Stomach (tissue), 9 donors: ENCODE measurements around the gene INTS14. TPM values are rescaled to one million over a fixed set of nuclear protein-coding genes. Genes with fewer than 3 reads are reported as not detected.

Experiments used
- DNase-seq, 2 donors: peaks; one replicate each; pipeline versions ENCODE4 v3.0.0 to v3.0.0-alpha.2; 2013 to 2019
- H3K27ac ChIP-seq, 5 donors: fragments of 200-600 bp in 4 of 5; sonication (generic) in 4 of 5; one replicate each; pipeline ENCODE4 v1.5.1; 2013 to 2019; ENCODE audit warnings: mild to moderate bottlenecking in 1 of 5, moderate library complexity in 1 of 5
- H3K27me3 ChIP-seq, 3 donors: fragments of 200-600 bp; sonication (generic); one replicate each; pipeline ENCODE4 v1.5.1; 2017 to 2019; ENCODE audit warnings: mixed run types in 1 of 3
- H3K36me3 ChIP-seq, 4 donors: fragments of 200-600 bp; sonication (generic); 1 replicate in 3 of 4; 2 replicates in 1 of 4; pipeline ENCODE4 v1.5.1; 2016 to 2019
- H3K4me1 ChIP-seq, 4 donors: fragments of 200-600 bp; sonication (generic); one replicate each; pipeline ENCODE4 v1.5.1; 2016 to 2019
- H3K4me3 ChIP-seq, 4 donors: fragments of 200-600 bp; sonication (generic) in 3 of 4; one replicate each; pipeline ENCODE4 v1.5.1; 2016 to 2019; ENCODE audit warnings: mild to moderate bottlenecking in 1 of 4
- H3K9me3 ChIP-seq, 4 donors: fragments of 200-600 bp; sonication (generic); one replicate each; pipeline ENCODE4 v1.5.1; 2016 to 2019
- EP300 ChIP-seq: sonication (generic); formaldehyde crosslinking; IDR thresholded peaks from one replicate; pipeline ENCODE4 v1.6.1; 2017; ENCODE audit warnings: antibody characterized with exemption
- POLR2A ChIP-seq, 4 donors: fragments of 450-650 bp; IDR thresholded peaks; one replicate each; pipeline ENCODE4 v1.6.1; 2016; ENCODE audit warnings: antibody characterized with exemption in 4 of 4, control low read depth in 2 of 4, mild to moderate bottlenecking in 1 of 4, moderate library complexity in 1 of 4
- POLR2AphosphoS5 ChIP-seq, 3 donors: sonication (generic); formaldehyde crosslinking; IDR thresholded peaks; one replicate each; pipeline ENCODE4 v1.6.1; 2016; ENCODE audit warnings: antibody characterized with exemption in 3 of 3
- WGBS, 5 donors: extraction: QIAGEN DNeasy Blood & Tissue Kit in 3 of 5; methylation state at CpG; one replicate each; pipeline versions ENCODE4 v1.1.5 to v1.1.7; 2013 to 2018; 5-methylcytosine and 5-hydroxymethylcytosine counted together
- intact Hi-C: fragments of 100-400 bp; cut with DNase I; formaldehyde crosslinking; loops from one replicate; pipeline ENCODE4 v1.15.1; 2023; ENCODE audit warnings: low total_unique reads
- polyA plus RNA-seq, 3 donors: library from polyadenylated mRNA; stranded (reverse); fragments of 200-250 nt; gene quantifications; one replicate each; pipeline ENCODE4 v1.2.3, GENCODE V29; 2013
- small RNA-seq, 4 donors: library from RNA; depleted of rRNA; stranded (forward); fragments of <200 nt; gene quantifications; one replicate each; pipeline ENCODE3, GENCODE V24; 2016
- total RNA-seq, 5 donors: library from RNA; depleted of rRNA; stranded (reverse); fragments of >200 nt; gene quantifications; one replicate each; pipeline versions ENCODE4 v1.1.0 to v1.2.3, GENCODE V29; 2014 to 2016
- TF ChIP-seq, protein P1 (sequence below), 7 experiments: fragments of 450-650 bp in 4 of 7; fragments of 200-600 bp in 3 of 7; sonication (generic) in 3 of 7; IDR thresholded peaks; one replicate each; pipeline ENCODE4 v1.5.1; 2016 to 2019; ENCODE audit warnings: antibody characterized with exemption in 7 of 7, control low read depth in 2 of 7, mild to moderate bottlenecking in 1 of 7
- donor health status: healthy with polysubstance abuse.
- donor health status: Bipolar disorder and iron deficiency.
- donor health status: healthy.

INTS14 gene
- total and polyA plus RNA-seq, 8 donors = 7.2 to 73.2 (median 17.7) TPM

DNA sequence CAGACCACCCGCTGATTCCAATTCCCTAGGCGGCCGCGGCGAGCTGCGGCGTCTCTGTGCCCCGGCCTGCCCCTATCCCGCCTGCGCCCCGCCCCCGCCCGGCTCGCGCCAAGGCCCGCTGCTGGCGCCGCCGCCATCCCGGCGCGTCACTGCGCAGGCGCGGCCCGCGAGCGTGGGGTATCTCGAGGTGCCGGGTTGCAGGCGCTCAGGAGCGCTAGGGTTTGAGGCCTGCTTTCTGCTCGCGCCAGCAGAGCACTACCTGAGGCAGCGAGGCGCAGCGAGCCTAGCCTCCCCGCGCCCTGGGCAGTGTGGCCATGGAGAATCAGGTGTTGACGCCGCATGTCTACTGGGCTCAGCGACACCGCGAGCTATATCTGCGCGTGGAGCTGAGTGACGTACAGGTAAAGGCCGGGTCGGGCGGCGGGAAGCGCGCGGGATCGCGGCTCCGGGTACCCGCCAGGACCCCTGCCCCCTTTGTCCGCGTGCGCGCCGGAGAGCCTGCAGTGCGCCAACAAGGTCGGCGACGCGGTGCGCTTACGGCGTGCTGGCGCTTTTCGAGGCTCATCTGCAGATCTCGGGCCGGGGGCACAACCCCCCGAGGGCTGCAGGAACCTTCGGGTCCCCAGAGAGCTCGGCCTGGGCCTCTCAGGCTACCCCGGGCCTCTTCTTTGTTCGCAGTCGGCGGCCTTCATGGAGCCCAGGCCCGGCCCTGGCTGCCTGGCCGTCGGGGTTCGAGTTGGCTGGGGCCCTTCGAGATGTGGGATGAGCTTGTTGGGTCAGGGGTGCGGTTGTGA is 80.4 kb downstream of the INTS14 start, which contains the start of gene HACD3:
Gene HACD3, plus strand, starts transcription at position 146 of the 794 bp plus-strand sequence. Its CDS starts 169 bp downstream, at position 315.
- Histone ChIP-seq H3K9me3 (no peaks in the 10 kb centered on the region), H3K27ac (peak within 1 kb of the TSS; percentile 74 to 83 (median 79)), H3K27me3 (no peaks in the 10 kb centered on the region), H3K36me3 (no peaks in the 10 kb centered on the region), H3K4me1 (peaks cover 13 to 55% (median 40%) of the 10 kb centered on the region in 4 donors), H3K4me3 (peak within 1 kb of the TSS; percentile 65 to 96 (median 75))
- peak; percentile 90 to 96 for DNase-seq
- 0 to 1% (median 0%) methylated on average over 38 to 88 of the region's 88 CpGs for WGBS, 5 donors
- intact Hi-C loops = no loop called here
- no peak for TF ChIP-seq EP300
- peak; percentile 38 to 75 (median 59) for TF ChIP-seq POLR2AphosphoS5 (IDR thresholded peaks at IDR 0.05)
- no peak for TF ChIP-seq POLR2A (IDR thresholded peaks at IDR 0.05)

DNA sequence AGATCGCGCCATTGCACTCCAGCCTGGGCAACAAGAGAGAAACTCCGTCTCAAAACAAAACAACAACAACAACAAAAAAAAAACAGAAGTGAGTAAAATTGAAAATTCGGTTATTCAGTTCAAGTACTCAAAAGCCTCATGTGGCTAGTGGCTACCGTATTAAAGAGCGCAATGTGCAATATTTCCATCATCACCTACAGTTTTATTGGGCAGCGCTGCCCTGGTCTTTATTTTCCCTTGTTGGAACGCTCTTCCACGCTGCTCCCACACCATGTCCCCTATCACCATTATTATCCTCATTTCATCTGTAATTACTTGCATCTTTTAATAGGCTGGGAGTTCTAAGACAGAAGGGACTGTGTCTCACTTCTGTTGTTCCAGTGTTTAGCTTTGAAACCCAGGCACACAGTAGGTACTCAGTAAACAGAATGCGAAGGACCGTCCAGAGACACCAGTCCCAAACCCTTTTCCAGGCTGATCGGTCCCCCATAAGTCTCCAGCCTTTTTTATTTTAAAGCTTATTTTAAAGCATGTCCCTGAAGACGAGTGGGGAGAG is 81.1 kb downstream of the INTS14 start:
- Histone ChIP-seq H3K4me1 (peaks cover 13 to 49% (median 40%) of the 10 kb centered on the region in 4 donors), H3K9me3 (no peaks in the 10 kb centered on the region), H3K4me3 (peak overlapping the region; percentile 65 to 96 (median 75)), H3K27me3 (no peaks in the 10 kb centered on the region), H3K36me3 (no peaks in the 10 kb centered on the region), H3K27ac (peak overlapping the region; percentile 74 to 83 (median 79))
- intact Hi-C loops = no loop called here
- TF ChIP-seq POLR2AphosphoS5 (IDR thresholded peaks at IDR 0.05) (no peak), POLR2A (IDR thresholded peaks at IDR 0.05) (no peak), EP300 (no peak)
- TF ChIP-seq, protein P1, sequence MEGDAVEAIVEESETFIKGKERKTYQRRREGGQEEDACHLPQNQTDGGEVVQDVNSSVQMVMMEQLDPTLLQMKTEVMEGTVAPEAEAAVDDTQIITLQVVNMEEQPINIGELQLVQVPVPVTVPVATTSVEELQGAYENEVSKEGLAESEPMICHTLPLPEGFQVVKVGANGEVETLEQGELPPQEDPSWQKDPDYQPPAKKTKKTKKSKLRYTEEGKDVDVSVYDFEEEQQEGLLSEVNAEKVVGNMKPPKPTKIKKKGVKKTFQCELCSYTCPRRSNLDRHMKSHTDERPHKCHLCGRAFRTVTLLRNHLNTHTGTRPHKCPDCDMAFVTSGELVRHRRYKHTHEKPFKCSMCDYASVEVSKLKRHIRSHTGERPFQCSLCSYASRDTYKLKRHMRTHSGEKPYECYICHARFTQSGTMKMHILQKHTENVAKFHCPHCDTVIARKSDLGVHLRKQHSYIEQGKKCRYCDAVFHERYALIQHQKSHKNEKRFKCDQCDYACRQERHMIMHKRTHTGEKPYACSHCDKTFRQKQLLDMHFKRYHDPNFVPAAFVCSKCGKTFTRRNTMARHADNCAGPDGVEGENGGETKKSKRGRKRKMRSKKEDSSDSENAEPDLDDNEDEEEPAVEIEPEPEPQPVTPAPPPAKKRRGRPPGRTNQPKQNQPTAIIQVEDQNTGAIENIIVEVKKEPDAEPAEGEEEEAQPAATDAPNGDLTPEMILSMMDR (IDR thresholded peaks at IDR 0.05) = no peak
- DNase-seq = no peak
- 55 to 60% (median 57%) methylated on average over 13 of the region's 13 CpGs for WGBS, 5 donors

Small RNA genes within 50 kb of the gene (small RNA-seq; reads per million reads assigned to genes)
- 0 to 0.45 (median 0) reads per million in 4 donors for gene RNU6-19P

Other genes with a start within 250 kb of the INTS14 start
- 1 to 10 TPM in 2 of 5 donors, not detected in 3; 1.7 to 5.8 TPM for gene IGDCC3, start 233.1 kb downstream of the INTS14 start, total RNA-seq
- gene IGDCC3, start 233.1 kb downstream of the INTS14 start, polyA plus RNA-seq = under 1 TPM in 2 of 3 donors, not detected in 1; 0.08 to 0.12 TPM
- gene IGDCC4, start 188.2 kb downstream of the INTS14 start, total RNA-seq = 10 to 100 TPM in 1 of 5 donors, 1 to 10 TPM in 2, not detected in 2; 3.6 to 11.2 (median 6.7) TPM
- 1 to 10 TPM in 1 of 3 donors, under 1 TPM in 2; 0.85 to 2.6 (median 0.93) TPM for gene IGDCC4, start 188.2 kb downstream of the INTS14 start, polyA plus RNA-seq
- 10 to 100 TPM in 4 of 5 donors, 1 to 10 TPM in 1; 8.8 to 89.0 (median 40.6) TPM for gene DPP8, start 93.4 kb downstream of the INTS14 start, total RNA-seq
- 10 to 100 TPM in 2 of 3 donors, 1 to 10 TPM in 1; 4.5 to 17.7 (median 10.5) TPM for gene DPP8, start 93.4 kb downstream of the INTS14 start, polyA plus RNA-seq
- gene HACD3, start 80.7 kb downstream of the INTS14 start, total RNA-seq = 100 to 1,000 TPM in 1 of 5 donors, 10 to 100 TPM in 3, 1 to 10 TPM in 1; 7.0 to 128 (median 32.6) TPM
- 10 to 100 TPM; 11.5 to 16.7 (median 13.5) TPM for gene HACD3, start 80.7 kb downstream of the INTS14 start, polyA plus RNA-seq
- gene SLC24A1, start 10.8 kb upstream of the INTS14 start, total RNA-seq = 10 to 100 TPM in 1 of 5 donors, 1 to 10 TPM in 3, not detected in 1; 1.3 to 18.5 (median 5.3) TPM
- gene SLC24A1, start 10.8 kb upstream of the INTS14 start, polyA plus RNA-seq = 1 to 10 TPM; 3.4 to 6.4 (median 6.0) TPM
- 10 to 100 TPM; 21.1 to 60.6 (median 32.0) TPM for gene DENND4A, start 181.2 kb upstream of the INTS14 start, total RNA-seq
- 1 to 10 TPM; 5.0 to 7.9 (median 7.4) TPM for gene DENND4A, start 181.2 kb upstream of the INTS14 start, polyA plus RNA-seq